ENCODE results near the gene FSCN2.

- peak in 1 of 6 experiments; percentile 8 for TF ChIP-seq CTCF (IDR thresholded peaks at IDR 0.05)
- peak in 1 of 4 donors; percentile 50 for TF ChIP-seq POLR2A (IDR thresholded peaks at IDR 0.05)
- TF ChIP-seq POLR2AphosphoS5 (IDR thresholded peaks at IDR 0.05) = peak in 1 of 2 donors; percentile 4
- TF ChIP-seq EP300 (IDR thresholded peaks at IDR 0.05) = no peak
Observed at GRCh38 chr17:81513753-81514488, 14.3 kb upstream of the FSCN2 start.
